Left colon (tissue), 2 donors: ENCODE data around the gene MARCHF10. TPM values are rescaled to one million over a fixed set of nuclear protein-coding genes. Genes with fewer than 3 reads are reported as not detected.
"Not testable (repeated sequence)": the region's sequence is repeated elsewhere in the genome, so short reads cannot be mapped to it uniquely, and the experiment has no call there.

Source experiments
- ATAC-seq: fragments of 200-7000 bp; cut with Tn5 transposase; one replicate; pipeline ENCODE4 v1.9.1; 2020; ENCODE audit warnings: mild to moderate bottlenecking, moderate library complexity
- DNase-seq, 2 donors: peaks; one replicate each; pipeline ENCODE4 v3.0.0-alpha.2; 2020
- intact Hi-C, 2 donors: fragments of 100-400 bp; cut with DNase I in 1 of 2; cut with micrococcal nuclease in 1 of 2; formaldehyde crosslinking; loops; one replicate each; pipeline versions ENCODE4 v1.11.2 to v1.14.0; 2022; cut with DNase I, micrococcal nuclease
- total RNA-seq, 2 donors: library from RNA; stranded (reverse); fragmentation: NEBNext Ultra II Directional; extraction: Animal tissue kit (Norgen Biotek cat#: 25700); gene quantifications; one replicate each; pipeline ENCODE4 v1.2.1, GENCODE V29; 2021
- donor health status: DM: no; HTN: no; CAD: no.
- donor health status: DM: yes; HTN: yes; CAD: no.

MARCHF10 gene
- total RNA-seq, 2 donors from 2014 or later, result not detected

GRCh38 chr17:62712171-62712581, 95.9 kb downstream of the MARCHF10 start:
- ATAC-seq, result no peak
- intact Hi-C loops, result no loop called here
- no peak for DNase-seq

DNA sequence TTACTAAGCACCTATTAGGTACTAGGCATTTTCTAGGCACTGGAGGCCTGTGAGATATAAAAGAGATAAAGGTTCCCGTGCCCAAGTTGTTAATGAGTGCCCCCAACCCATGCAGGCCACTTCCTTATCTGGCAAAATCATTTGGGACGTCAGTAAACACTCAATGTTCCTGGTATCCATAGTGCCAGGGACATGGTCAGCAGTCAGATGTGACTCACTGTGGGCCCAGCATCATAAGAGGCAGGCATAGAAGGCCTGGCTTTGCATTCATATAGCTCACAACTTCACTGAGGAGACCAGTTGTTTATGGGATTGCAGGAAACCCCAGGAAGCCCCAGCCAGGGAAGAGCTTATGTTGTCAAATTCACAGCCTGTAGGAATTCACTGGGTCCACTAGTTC, 99.5 kb downstream of the MARCHF10 start:
- ATAC-seq, result no peak
- intact Hi-C loops, result loop anchor here (10.0 kb wide), 2 partner anchors 256 to 696 kb away; partner anchors contain the start of gene TANC2 (in 2 of the 2)
- DNase-seq, result no peak

DNA sequence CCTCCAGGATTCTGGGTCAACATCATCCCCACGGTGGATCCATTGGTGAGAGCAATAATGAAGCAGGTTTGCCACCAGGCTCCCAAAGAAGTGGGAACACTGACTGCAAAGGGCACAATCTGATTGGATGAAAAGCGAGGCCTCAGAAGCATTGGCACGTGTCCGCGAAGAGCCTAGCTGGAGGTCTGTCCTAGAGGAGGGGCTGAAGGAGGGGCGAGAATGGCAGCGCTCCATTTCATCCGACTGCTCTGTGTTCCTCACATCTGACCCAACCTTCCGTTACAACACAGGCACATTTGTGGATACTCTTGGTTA, 100.7 kb downstream of the MARCHF10 start:
- intact Hi-C loops, result loop anchor here (10.0 kb wide), 2 partner anchors 257 to 697 kb away; partner anchors contain the start of gene TANC2 (in 2 of the 2)
- DNase-seq (no peak), ATAC-seq (no peak)

DNA sequence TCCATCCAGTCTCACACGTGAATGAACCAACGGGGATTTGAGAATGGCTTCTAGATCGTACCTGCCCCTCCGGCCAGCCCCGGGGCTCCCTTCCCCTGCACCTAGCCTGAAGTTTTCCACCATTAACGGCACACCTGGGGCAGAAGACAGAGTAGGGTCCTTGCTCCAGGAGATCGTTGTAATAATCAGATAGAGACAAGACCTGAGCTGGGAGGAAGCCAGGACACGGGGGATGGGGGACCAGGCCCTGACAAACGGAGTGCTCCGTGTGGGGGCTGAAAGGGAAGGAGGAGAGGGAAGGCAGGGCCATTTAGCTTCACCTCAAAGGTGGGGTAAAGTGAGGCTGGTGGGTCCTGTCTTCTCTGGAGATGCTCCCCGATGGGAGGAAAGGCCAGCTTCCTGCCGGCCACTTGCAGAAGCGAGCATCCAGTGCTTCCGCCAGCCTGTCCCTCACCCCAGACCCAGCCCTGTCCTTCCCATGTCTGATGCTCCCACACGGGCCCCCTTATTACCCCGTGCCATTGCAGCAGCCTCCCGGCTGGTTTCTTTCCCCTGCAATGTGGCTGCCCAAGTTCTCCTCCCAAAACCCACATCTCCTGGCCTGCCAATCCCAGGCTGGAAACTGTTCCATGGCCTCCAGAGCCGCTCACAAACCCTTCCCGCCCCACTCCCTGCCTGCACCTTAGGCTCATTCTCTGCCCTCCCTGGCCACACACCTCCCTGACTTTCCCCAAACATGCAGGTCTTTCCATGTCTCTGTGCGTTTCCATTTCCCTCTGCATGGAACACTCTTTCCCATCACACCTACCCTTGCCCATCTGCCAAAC, 101.3 kb downstream of the MARCHF10 start:
- intact Hi-C loops, result loop anchor here (10.0 kb wide), 2 partner anchors 258 to 698 kb away; partner anchors contain the start of gene TANC2 (in 2 of the 2)
- ATAC-seq (no peak), DNase-seq (no peak)

DNA sequence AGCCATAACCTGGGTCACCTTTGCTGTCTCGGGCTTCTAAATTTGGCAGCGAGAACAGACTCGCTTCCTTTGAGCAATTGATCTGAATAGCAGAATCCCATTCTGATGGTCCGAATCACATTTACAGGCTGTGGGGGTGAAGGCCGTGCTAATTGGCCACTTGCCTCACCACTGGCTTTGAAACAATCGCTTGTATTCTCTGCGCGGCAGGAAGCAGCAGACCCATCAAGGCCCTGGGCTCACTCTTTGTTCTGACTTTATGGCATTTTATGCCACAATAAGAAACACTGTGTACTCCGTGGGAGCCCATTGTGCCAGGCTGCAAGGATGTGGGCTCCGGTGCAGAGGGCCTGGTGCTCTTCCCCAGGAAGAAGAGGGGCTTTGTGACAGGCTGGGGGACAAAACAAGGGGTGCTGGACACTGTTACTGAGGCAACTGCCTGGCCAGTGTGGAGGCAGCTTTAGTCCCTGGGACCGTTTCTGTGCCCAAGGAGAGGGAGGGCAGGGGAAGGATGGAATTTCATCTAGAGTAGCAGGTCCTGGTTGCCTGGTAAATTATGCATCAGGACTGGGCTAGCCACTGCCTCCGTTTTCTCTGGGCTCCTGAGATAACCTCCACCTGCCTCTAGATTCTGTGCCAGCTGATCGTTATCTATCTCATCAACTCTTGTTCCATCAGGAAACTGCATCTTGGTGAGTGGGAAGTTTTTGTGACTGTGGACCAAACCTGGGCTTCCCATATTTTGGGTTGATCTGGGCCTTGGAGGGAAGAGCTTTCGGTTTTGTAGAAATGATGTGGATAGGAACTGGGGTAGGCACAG, 102.1 kb downstream of the MARCHF10 start:
- ATAC-seq (peak; percentile 18), DNase-seq (peak in 1 of 2 donors; percentile 13)
- intact Hi-C loops, result loop anchor here (10.0 kb wide), 2 partner anchors 259 to 699 kb away; partner anchors contain the start of gene TANC2 (in 2 of the 2)

DNA sequence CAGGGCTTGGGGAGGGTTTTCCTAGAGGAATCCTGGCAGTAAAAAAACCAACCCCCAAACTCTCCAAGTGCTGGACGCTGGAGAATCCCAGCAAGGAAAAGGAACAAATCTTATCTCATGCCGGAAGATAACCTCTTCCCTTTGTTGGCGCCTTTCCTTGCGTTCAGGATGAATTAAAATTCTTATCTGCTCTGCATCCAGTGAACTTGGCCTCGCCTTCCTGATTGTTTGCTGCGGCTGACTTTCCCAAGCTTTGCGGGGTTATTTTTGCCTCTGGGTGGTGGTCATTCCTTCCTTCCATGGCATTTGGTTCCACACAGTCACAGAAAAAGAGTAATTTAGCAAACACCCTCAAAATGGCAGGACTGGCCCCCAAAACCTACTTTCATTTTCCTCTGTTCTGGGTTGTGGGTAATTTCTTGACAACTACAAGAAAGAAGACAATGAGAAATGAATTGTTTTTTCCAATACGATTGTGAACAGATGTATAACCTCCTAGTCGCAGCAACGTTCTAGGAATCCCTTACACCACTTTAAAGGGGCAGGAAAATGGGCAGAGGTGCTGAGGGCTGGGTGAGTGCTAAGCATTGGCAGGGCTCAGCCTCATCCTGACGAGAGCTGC, 102.8 kb downstream of the MARCHF10 start:
- ATAC-seq (peak; percentile 41), DNase-seq (peak in 1 of 2 donors; percentile 8)
- intact Hi-C loops, result loop anchor here (10.0 kb wide), 2 partner anchors 260 to 700 kb away; partner anchors contain the start of gene TANC2 (in 2 of the 2)

DNA sequence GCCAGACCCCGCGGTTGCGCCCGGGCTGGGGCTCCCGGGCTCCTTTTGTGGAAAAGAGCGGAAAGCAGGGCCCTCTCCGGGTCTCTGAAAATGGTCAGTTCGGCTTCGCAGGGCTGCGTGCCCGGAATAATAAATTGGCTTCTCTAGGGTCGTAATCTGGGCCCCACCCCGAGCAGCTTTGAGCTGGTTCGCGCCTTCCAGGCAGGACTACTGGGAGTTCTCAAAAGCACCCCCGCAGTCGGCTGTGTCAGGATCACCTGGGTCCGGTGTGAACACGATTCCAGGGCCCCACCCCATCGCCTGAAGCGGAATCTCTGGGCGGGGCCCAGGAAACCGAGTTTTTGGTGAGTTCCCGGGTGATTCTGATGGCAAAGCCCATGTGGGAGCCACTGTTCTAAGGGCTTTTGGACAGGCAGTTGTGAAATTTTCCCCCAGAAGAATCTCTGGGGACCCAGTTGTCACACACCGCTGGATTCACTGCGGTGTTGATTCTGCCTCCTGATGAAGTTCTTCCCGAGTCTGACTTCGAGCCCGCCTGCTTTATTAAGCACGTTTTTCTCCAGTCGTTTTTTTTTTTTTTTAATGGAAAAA, 103.6 kb downstream of the MARCHF10 start:
- intact Hi-C loops, result loop anchor here (10.0 kb wide), 2 partner anchors 260 to 700 kb away; partner anchors contain the start of gene TANC2 (in 2 of the 2)
- DNase-seq, result peak; percentile 53
- ATAC-seq, result peak; percentile 58

DNA sequence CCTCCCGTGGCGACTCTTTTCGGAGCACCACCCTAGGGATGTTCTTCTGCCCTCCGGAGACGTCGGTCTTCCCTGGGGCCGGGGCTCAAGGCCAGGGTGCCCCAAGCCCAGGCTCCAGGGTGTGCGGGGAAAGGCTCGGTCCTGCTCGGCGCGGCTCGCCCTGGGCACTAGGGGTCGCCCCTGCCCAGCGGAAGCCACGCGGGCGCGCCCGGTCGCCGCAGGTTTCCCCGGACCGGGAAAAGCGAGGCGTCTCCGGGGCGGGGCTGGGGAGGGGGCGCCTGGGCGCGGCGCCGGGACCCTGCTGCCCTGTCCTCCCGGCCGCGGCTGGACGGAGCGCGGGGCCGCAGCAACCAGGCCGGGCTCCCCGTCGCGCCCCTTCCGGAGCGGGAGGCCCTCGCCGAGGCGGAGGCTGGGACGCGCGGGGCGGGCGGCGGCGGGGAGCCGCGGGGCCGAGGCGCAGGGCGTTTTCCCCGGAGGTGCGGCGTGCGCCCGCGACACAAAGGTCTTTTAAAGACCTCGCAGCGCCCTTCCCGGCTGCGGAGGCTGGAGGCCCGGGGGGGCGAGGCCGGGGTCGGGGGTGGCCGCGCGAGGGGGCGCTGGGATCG, 104.2 kb downstream of the MARCHF10 start:
- intact Hi-C loops, result loop anchor here (10.0 kb wide), 2 partner anchors 261 to 701 kb away; partner anchors contain the start of gene TANC2 (in 2 of the 2)
- peak; percentile 48 to 81 for DNase-seq
- ATAC-seq, result peak; percentile 93

DNA sequence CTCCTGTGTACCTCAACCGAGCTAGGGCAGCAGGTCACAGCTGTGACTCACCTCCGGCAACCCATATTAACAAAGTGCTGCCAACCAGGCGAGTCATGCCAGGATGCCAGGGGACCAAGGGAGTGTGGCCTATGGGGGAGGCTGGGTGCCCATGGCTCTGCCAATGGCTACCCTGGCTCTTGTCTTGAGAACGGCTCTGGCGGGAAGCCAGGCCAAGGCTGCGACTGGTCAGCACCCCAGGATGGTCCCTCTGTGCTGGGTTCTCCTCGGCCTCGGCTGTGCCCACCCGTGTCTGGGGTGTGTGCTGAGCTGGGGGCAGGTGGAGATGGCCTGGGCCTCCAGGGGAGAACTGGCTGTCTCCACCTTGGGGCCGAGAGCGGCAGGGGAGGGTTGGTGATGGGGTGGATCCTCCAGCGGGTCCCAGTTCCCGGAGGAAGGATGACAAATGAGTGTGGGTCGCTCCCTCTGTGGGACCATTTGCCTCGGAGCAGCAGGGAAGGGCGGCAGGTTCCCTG, 104.8 kb downstream of the MARCHF10 start:
- ATAC-seq (peak; percentile 26), DNase-seq (peak in 1 of 2 donors; percentile 25)
- intact Hi-C loops, result loop anchor here (10.0 kb wide), 2 partner anchors 261 to 701 kb away; partner anchors contain the start of gene TANC2 (in 2 of the 2)

- ATAC-seq (no peak), DNase-seq (no peak)
- intact Hi-C loops, result loop anchor here (10.0 kb wide), 2 partner anchors 262 to 702 kb away; partner anchors contain the start of gene TANC2 (in 2 of the 2)
These were observed 105.3 kb downstream of the MARCHF10 start for GRCh38 chr17:62702746-62703260.

GRCh38 chr17:62701706-62702085, 106.4 kb downstream of the MARCHF10 start:
- ATAC-seq (no peak), DNase-seq (no peak)
- intact Hi-C loops, result loop anchor here (10.0 kb wide), 2 partner anchors 263 to 703 kb away; partner anchors contain the start of gene TANC2 (in 2 of the 2)

GRCh38 chr17:62700964-62701705, 107.0 kb downstream of the MARCHF10 start:
- ATAC-seq (no peak), DNase-seq (no peak)
- intact Hi-C loops, result loop anchor here (10.0 kb wide), 2 partner anchors 264 to 704 kb away; partner anchors contain the start of gene TANC2 (in 2 of the 2)

DNA sequence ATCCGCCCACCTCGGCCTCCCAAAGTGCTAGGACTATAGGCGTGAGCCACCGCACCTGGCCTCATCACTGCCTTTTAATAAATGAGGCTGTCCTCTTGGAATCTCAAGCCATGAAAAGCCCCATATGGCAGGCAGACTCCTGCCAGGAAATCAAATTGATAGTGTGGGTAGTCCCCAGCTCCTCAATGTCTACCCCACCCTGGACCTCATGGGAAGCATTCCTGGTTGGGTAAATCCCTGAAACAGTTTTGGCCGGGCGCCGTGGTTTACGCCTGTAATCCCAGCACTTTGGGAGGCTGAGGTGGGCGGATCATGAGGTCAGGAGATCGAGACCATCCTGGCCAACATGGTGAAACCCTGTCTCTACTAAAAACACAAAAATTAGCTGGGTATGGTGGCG, 109.7 kb downstream of the MARCHF10 start:
- intact Hi-C loops, ATAC-seq, DNase-seq: not testable (repeated sequence)

DNA sequence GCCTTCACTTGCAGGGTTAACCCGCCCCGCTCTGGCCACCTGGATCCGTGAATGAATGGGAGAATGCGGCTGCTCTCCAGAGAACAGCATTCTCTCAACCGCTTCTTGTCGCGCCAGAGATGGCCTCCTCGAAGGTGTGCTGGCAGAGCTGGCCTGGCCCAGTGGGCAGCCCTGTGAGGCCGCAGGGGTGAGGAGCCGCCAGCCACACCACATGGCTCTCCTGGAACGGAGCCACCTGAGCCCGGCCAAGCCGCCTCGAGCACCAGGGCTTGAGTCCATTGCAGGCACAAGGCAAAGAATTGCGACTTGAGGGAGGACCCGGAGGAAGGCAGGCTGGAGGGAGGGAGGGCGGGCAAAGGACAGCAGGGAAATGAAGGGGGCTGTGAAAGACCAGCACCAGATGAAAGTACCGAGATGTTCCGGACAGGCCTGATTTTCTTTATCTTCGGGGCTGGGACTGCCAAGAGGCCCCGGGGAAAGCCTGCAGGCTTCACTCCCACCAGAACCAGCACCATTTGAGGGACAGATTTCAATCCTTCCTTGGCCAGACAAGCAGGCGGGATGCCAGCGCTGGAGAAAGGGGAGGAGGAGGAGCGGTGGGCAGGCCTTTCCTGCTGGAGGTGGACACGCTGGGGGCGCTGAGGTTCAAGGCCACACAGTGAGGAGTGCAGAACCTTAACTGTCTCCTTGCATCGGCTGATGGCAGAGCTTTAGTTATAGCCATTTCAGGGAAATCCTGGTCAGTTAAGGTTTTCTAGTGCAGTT, 111.2 kb downstream of the MARCHF10 start:
- DNase-seq, result no peak
- intact Hi-C loops, result no loop called here
- ATAC-seq, result no peak

DNA sequence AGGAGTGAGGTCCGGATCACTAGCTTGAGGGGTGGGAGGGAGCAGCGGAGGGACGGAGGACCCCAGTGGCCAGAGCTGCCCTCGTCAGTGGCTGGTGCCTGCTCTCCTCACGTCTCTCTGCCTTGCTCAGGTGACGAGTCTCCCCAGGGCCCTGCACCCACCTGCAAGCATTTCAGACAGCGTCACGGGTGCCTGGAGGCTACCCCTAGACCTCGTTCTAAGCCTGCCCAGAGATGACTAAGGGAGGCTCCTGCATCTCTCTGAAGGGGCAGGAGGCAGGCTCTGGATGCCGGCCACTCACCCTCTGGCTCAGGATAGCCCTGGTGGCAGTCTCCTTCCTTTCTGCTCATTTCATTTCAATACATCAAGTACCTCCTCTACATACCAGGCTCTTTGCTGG, 111.9 kb downstream of the MARCHF10 start:
- DNase-seq, result no peak
- intact Hi-C loops, result no loop called here
- ATAC-seq, result no peak
